HepG2 (cell line): Measurements from ENCODE around the gene SPOCD1. TPM values are rescaled to one million over a fixed set of nuclear protein-coding genes. Genes with fewer than 3 reads are reported as not detected.

Experiments
- ATAC-seq: fragments of 200-7000 bp; cut with Tn5 transposase; 3 replicates; pipeline ENCODE4 v1.9.1; 2020; ENCODE audit warnings: mild to moderate bottlenecking, moderate library complexity
- BruUV-seq: library from RNA; stranded (reverse); fragments of 400-500 nt; replicated peaks from 2 replicates; lab custom pipeline; 2021; lab: Mats Ljungman, UMichigan
- CTCF ChIA-PET: fragments of 300-600 bp; formaldehyde crosslinking; extraction: SDS; loops from one replicate; lab custom pipeline; 2021; ENCODE audit warnings: low total read pairs, inconsistent platforms, low intra/inter-chr PET ratio; lab: Yijun Ruan, JAX
- POLR2A ChIA-PET: fragments of 350-600 bp; sonication (Branson Sonifier 250); formaldehyde crosslinking; loops from one replicate; lab custom pipeline; 2020; ENCODE audit warnings: antibody characterized with exemption, inconsistent platforms; lab: Yijun Ruan, JAX
- DNase-seq: peaks from one replicate; pipeline ENCODE4 v3.0.0-alpha.2; 2015; ENCODE audit warnings: low spot score
- FAIRE-seq: peaks from 3 replicates; lab custom pipeline; 2011; peaks lifted over from hg19 to GRCh38; lab: Jason Lieb, UNC
- H2AFZ ChIP-seq: one replicate; pipeline ENCODE4 v1.6.1; 2011; ENCODE audit warnings: low read length, inconsistent platforms
- H3K27ac ChIP-seq: fragments of 300-600 bp; 3 replicates; pipeline ENCODE4 v1.8.0; 2011; ENCODE audit warnings: mixed run types, mild to moderate bottlenecking, mixed read lengths, low read length, inconsistent platforms; ENCODE audit not compliant: insufficient read depth; ENCODE audit errors: extremely low read length
- H3K27me3 ChIP-seq, 2 experiments: fragments of 200-600 bp in 1 of 2; 2 replicates in 1 of 2; 3 replicates in 1 of 2; pipeline versions ENCODE4 v1.6.0 to v1.8.0; 2011; ENCODE audit warnings: low read length in 2 of 2, mild to moderate bottlenecking in 2 of 2, moderate library complexity in 2 of 2, inconsistent platforms in 1 of 2; ENCODE audit not compliant: insufficient read depth in 2 of 2, control insufficient read depth in 1 of 2
- H3K36me3 ChIP-seq, 2 experiments: fragments of 200-600 bp in 1 of 2; replicated peaks in 1 of 2; 2 replicates in 1 of 2; 3 replicates in 1 of 2; pipeline versions ENCODE4 v1.5.1 to v1.8.0; 2011; ENCODE audit warnings: low read length in 2 of 2, inconsistent platforms in 1 of 2; ENCODE audit not compliant: insufficient read depth in 2 of 2, control insufficient read depth in 1 of 2
- H3K4me1 ChIP-seq: 2 replicates; pipeline ENCODE4 v1.5.1; 2012; ENCODE audit warnings: low read length, inconsistent platforms; ENCODE audit not compliant: insufficient read depth
- H3K4me2 ChIP-seq: 2 replicates; pipeline ENCODE4 v1.6.0; 2011; ENCODE audit warnings: low read depth, low read length, inconsistent platforms
- H3K4me3 ChIP-seq, 3 experiments: fragments of 200-600 bp in 1 of 3; sonication (generic), shearing (Covaris generic) in 1 of 3; replicated peaks in 1 of 3; 2 replicates each; pipeline ENCODE4 v1.5.1; 2011 to 2016; ENCODE audit warnings: low read length in 3 of 3, inconsistent platforms in 2 of 3, low read depth in 2 of 3, mild to moderate bottlenecking in 2 of 3, control low read depth in 1 of 3, mixed read lengths in 1 of 3; ENCODE audit not compliant: insufficient read depth in 1 of 3
- H3K79me2 ChIP-seq: one replicate; pipeline ENCODE4 v1.6.1; 2011; ENCODE audit warnings: low read length, inconsistent platforms; ENCODE audit not compliant: insufficient read depth
- H3K9ac ChIP-seq: 2 replicates; pipeline ENCODE4 v1.6.0; 2011; ENCODE audit warnings: mild to moderate bottlenecking, low read depth, low read length, inconsistent platforms; ENCODE audit not compliant: insufficient read depth
- H3K9me3 ChIP-seq: 2 replicates; pipeline ENCODE4 v1.5.1; 2012; ENCODE audit warnings: mild to moderate bottlenecking, low read length
- H4K20me1 ChIP-seq: 2 replicates; pipeline ENCODE4 v1.6.0; 2011; ENCODE audit warnings: inconsistent platforms, mild to moderate bottlenecking, low read length, moderate library complexity; ENCODE audit not compliant: insufficient read depth
- DMAP1 ChIP-seq: IDR thresholded peaks from 2 replicates; pipeline ENCODE4 v1.6.1; 2016
- HDAC1 ChIP-seq: sonication (generic); formaldehyde crosslinking; IDR thresholded peaks from 2 replicates; pipeline ENCODE4 v1.5.1; 2020; ENCODE audit warnings: mild to moderate bottlenecking, missing genetic modification reagents
- MTF1 ChIP-seq: sonication (generic); formaldehyde crosslinking; IDR thresholded peaks from 2 replicates; pipeline ENCODE4 v1.5.0; 2020; ENCODE audit warnings: missing genetic modification reagents
- PHF5A ChIP-seq: IDR thresholded peaks from one replicate; pipeline ENCODE4 v1.6.1; 2018; ENCODE audit warnings: low read depth, missing genetic modification reagents; ENCODE audit not compliant: unreplicated experiment
- SP5 ChIP-seq: IDR thresholded peaks from 2 replicates; pipeline ENCODE4 v1.6.1; 2016; ENCODE audit warnings: low read depth, borderline replicate concordance
- TCF7L2 ChIP-seq: IDR thresholded peaks from 2 replicates; pipeline ENCODE4 v1.6.1; 2011; ENCODE audit warnings: mild to moderate bottlenecking, low read depth, low read length, moderate library complexity
- U2AF2 ChIP-seq: fragments of 200-400 bp; formaldehyde crosslinking; IDR thresholded peaks from 2 replicates; pipeline ENCODE4 v1.6.1; 2017; ENCODE audit warnings: low read depth, mild to moderate bottlenecking, low read length
- ZNF501 ChIP-seq: sonication (generic); formaldehyde crosslinking; IDR thresholded peaks from 2 replicates; pipeline ENCODE4 v1.5.1; 2020; ENCODE audit warnings: mild to moderate bottlenecking, moderate library complexity, missing genetic modification reagents
- ZNF577 ChIP-seq: sonication (generic); formaldehyde crosslinking; IDR thresholded peaks from 2 replicates; pipeline ENCODE4 v1.4.0; 2020; ENCODE audit warnings: mild to moderate bottlenecking, low read depth, missing genetic modification reagents, borderline replicate concordance
- WGBS: methylation state at CpG from one replicate; pipeline ENCODE4 v1.1.6; 2017; ENCODE audit warnings: low lambda C conversion rate; 5-methylcytosine and 5-hydroxymethylcytosine counted together
- in situ Hi-C: cut with HindIII; loops from 2 replicates; pipeline ENCODE4 v1.10.0; 2017; ENCODE audit warnings: low pct_unique_long_range_greater_than_20kb; ENCODE audit not compliant: extremely low pct_ligation_motif_present
- intact Hi-C: fragments of 100-400 bp; cut with micrococcal nuclease; formaldehyde crosslinking; loops from one replicate; pipeline ENCODE4 v1.10.0; 2022; ENCODE audit not compliant: unreplicated experiment
- polyA plus RNA-seq, 8 experiments: library from polyadenylated mRNA; depleted of rRNA in 3 of 8; stranded (reverse) in 7 of 8; unstranded in 1 of 8; fragments of >200 nt; fragmentation: Illumina TruSeq in 4 of 8; extraction: Trizol in 4 of 8; gene quantifications; 2 replicates each; pipeline versions ENCODE4 v1.2.1 to v1.2.3, GENCODE V29; 2011 to 2016; ENCODE audit warnings: low read depth in 4 of 8, missing spikeins in 1 of 8, mixed read lengths in 1 of 8; ENCODE audit not compliant: insufficient read depth in 1 of 8
- total RNA-seq, 5 experiments: library from RNA; depleted of rRNA; stranded (reverse); fragments of >200 nt; fragmentation: Illumina TruSeq; extraction: Trizol; gene quantifications; 2 replicates each; pipeline ENCODE4 v1.2.3, GENCODE V29; 2016; ENCODE audit warnings: low read depth in 1 of 5
- TF ChIP-seq, protein P1 (sequence below): sonication (generic); formaldehyde crosslinking; IDR thresholded peaks from 2 replicates; pipeline ENCODE4 v1.8.1; 2023; ENCODE audit warnings: mild to moderate bottlenecking, missing genetic modification reagents
- TF ChIP-seq, protein P2 (sequence below): sonication (generic); formaldehyde crosslinking; IDR thresholded peaks from 2 replicates; pipeline ENCODE4 v1.8.1; 2023; ENCODE audit warnings: mild to moderate bottlenecking, inconsistent platforms, moderate library complexity, missing genetic modification reagents, borderline replicate concordance

SPOCD1 gene
- total and polyA plus RNA-seq, 2 of the 13 experiments (the other 11 are each of a cell fraction or from before 2014, with no cell fraction given), result 0.24 to 0.29 TPM

DNA sequence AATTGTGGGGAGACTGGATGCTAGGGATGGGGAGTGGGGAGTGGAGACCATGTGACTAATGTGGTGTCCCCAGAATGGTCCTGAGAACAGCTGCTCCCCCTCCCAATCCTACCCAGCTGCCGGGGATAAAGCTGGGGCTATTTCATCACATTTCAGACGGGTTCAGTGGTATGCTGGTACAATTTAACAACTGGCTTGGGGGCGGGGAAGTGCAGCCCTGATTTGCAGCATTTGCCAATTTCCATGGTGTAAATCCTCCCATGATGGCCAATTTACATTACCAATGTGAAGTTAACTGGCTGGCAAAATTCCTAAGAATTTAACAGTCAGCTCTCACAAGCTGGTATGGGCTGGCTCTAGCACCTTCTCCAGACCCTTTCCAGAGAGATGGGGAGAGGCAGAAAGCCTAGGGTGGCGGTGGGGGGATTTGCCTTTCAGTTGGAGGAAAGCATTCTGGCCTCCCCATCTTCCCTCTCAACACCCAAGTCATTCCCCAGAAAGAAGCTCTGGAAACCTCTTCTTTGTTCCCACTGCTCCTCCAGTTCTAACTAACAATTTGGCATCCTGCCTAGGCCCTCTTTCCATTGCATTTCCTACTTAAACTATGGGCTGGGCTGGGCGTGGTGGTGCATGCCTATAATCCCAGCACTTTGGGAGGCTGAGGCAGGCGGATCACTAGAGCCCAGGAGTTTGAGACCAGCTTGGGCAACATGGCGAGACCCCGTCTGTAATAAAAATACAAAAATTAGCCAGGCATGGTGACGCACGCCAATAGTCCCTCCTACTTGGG, 40.4 kb downstream of the SPOCD1 start:
- no peaks in the 10 kb centered on the region for H3K4me1 ChIP-seq
- no peaks in the 10 kb centered on the region for H3K9me3 ChIP-seq
- H4K20me1 ChIP-seq, result no peaks in the 10 kb centered on the region
- CTCF ChIA-PET, result no interaction called here
- H3K9ac ChIP-seq, result no peak overlapping the region
- ATAC-seq, result no peak
- no peak for FAIRE-seq
- no peaks in the 10 kb centered on the region for H3K36me3 ChIP-seq
- H3K79me2 ChIP-seq, result no peaks in the 10 kb centered on the region
- intact Hi-C loops, result no loop called here
- H2AFZ ChIP-seq, result no peak overlapping the region
- no peak for DNase-seq
- BruUV-seq, result no TSS peak
- no peak for TF ChIP-seq MTF1
- no peak for TF ChIP-seq ZNF577 (CRISPR knock-in tag)
- TF ChIP-seq PHF5A, result no peak
- TF ChIP-seq, protein P1, sequence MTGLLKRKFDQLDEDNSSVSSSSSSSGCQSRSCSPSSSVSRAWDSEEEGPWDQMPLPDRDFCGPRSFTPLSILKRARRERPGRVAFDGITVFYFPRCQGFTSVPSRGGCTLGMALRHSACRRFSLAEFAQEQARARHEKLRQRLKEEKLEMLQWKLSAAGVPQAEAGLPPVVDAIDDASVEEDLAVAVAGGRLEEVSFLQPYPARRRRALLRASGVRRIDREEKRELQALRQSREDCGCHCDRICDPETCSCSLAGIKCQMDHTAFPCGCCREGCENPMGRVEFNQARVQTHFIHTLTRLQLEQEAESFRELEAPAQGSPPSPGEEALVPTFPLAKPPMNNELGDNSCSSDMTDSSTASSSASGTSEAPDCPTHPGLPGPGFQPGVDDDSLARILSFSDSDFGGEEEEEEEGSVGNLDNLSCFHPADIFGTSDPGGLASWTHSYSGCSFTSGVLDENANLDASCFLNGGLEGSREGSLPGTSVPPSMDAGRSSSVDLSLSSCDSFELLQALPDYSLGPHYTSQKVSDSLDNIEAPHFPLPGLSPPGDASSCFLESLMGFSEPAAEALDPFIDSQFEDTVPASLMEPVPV (CRISPR knock-in tag), result no peak
- TF ChIP-seq, all 625 proteins: peak for 0
- Histone ChIP-seq H3K4me3 (no peak overlapping the region), H3K27me3 (peaks cover 7 to 57% of the 10 kb centered on the region in 2 experiments; a peak in 4 of 5 replicates), H3K27ac (no peak overlapping the region), H3K4me2 (no peak overlapping the region)
- in situ Hi-C loops, result no loop called here
- WGBS, result 8% methylated on average over 10 of the region's 10 CpGs
- POLR2A ChIA-PET, result no interaction called here

DNA sequence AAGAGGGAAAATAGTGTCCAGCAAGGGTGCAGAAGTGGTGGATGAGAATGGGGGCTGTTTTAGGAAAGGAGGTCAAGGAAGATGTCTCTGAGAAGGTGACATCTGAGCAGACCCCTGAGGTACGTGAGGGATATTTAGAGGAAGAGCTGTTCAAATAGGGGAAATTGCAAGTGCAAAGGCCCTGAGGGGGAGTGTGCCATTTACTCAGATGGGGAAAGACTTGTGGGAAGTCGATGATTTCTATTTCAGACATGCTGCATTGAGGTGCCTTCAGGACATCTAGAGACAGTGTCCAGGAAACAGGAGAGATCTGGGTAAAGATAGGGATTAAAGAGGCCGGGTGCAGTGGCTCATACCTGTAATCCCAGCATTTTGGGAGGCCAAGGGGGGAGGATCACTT, 41.3 kb downstream of the SPOCD1 start:
- no peak for ATAC-seq
- in situ Hi-C loops (no loop called here), intact Hi-C loops (no loop called here)
- no peaks in the 10 kb centered on the region for H3K36me3 ChIP-seq
- POLR2A ChIA-PET, result no interaction called here
- H3K27me3 ChIP-seq, result peaks cover 7 to 65% of the 10 kb centered on the region in 2 experiments; a peak in 4 of 5 replicates
- no peak overlapping the region for H3K9ac ChIP-seq
- TF ChIP-seq TCF7L2 (no peak), SP5 (CRISPR knock-in tag) (no peak), ZNF501 (no peak), DMAP1 (CRISPR knock-in tag) (no peak), U2AF2 (no peak), HDAC1 (CRISPR knock-in tag) (no peak)
- TF ChIP-seq, protein P2, sequence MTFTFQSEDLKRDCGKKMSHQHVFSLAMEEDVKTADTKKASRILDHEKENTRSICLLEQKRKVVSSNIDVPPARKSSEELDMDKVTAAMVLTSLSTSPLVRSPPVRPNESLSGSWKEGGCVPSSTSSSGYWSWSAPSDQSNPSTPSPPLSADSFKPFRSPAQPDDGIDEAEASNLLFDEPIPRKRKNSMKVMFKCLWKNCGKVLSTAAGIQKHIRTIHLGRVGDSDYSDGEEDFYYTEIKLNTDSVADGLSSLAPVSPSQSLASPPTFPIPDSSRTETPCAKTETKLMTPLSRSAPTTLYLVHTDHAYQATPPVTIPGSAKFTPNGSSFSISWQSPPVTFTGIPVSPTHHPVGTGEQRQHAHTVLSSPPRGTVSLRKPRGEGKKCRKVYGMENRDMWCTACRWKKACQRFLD, result no peak
- H3K4me2 ChIP-seq, result no peak overlapping the region
- H3K27ac ChIP-seq, result no peak overlapping the region
- no peaks in the 10 kb centered on the region for H3K79me2 ChIP-seq
- WGBS, result 17% methylated on average over 3 of the region's 3 CpGs
- H3K9me3 ChIP-seq, result no peaks in the 10 kb centered on the region
- no peak overlapping the region for H3K4me3 ChIP-seq
- no peak for DNase-seq
- CTCF ChIA-PET, result no interaction called here
- no peaks in the 10 kb centered on the region for H4K20me1 ChIP-seq
- no peak overlapping the region for H2AFZ ChIP-seq
- BruUV-seq, result no TSS peak
- no peak for FAIRE-seq
- H3K4me1 ChIP-seq, result no peaks in the 10 kb centered on the region; the same call in 1 of the 2 replicates
